ENCODE measurements around the gene DNLZ.
"Not testable (repeated sequence)": the region's sequence is repeated elsewhere in the genome, so short reads cannot be mapped to it uniquely, and the experiment has no call there.

The DNLZ gene

GRCh38 chr9:136363106-136363948 lies at the start of gene DNLZ:
Gene DNLZ, minus strand, starts transcription at chr9:136363744. Its CDS starts 30 bp downstream, at chr9:136363714.
- peak; percentile 95 for DNase-seq

GRCh38 chr9:136412962-136413361 lies 49.4 kb upstream of the DNLZ start:
- no peak for DNase-seq

- DNase-seq: no peak
Measured at GRCh38 chr9:136411378-136411777, 47.8 kb upstream of the DNLZ start.

GRCh38 chr9:136410500-136411287 lies 47.1 kb upstream of the DNLZ start, which contains the start of the genes ENTR1 and PMPCA:
Gene ENTR1, minus strand, starts transcription at chr9:136410614. Its CDS starts 217 bp downstream, at chr9:136410397.
Gene PMPCA, plus strand, starts transcription at chr9:136410658. Its CDS starts 11 bp downstream, at chr9:136410669.
- DNase-seq: peak; percentile 97

GRCh38 chr9:136409557-136410455 lies 46.3 kb upstream of the DNLZ start:
- peak; percentile 47 for DNase-seq

GRCh38 chr9:136407911-136408310 lies 44.4 kb upstream of the DNLZ start:
- DNase-seq: no peak

- not testable (repeated sequence) for DNase-seq
Measured at GRCh38 chr9:136407061-136407460, 43.5 kb upstream of the DNLZ start.

DNA sequence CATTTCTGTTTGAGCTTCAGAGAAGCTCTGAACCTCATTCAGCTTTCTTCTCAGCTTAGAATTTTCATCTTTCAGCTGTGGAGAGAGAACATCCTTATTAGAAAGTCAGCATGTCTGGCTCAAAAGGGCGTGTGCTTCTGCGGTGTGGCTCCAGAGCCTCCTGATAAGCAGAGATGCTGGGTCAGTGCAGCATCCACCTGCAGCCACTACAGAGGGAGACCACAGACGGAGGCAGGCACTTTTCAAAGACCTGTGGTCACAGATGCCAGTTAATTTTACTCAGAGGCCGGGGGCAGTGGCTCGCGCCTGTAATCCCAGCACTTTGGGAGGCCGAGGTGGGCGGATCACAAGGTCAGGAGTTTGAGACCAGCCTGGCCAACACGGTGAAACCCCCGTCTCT lies 42.4 kb upstream of the DNLZ start:
- DNase-seq: not testable (repeated sequence)

DNA sequence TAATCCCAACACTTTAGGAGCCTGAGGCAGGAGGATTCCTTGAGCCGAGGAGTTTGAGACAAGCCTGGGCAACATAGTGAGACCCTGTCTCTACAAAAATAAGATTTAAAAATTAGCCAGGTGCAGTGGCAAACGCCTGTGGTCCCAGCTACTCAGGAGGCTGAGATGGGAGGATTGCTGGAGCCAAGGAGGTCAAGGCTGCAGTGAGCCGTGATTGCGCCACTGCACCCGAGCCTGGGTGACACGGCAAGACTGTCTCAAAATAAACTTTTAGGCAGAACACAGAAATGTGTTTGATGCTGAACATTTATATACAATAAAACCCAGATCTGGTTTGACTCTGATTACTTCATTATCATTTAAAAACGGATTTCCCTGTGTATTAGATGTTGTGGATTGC lies 41.9 kb upstream of the DNLZ start:
- DNase-seq: no peak

DNA sequence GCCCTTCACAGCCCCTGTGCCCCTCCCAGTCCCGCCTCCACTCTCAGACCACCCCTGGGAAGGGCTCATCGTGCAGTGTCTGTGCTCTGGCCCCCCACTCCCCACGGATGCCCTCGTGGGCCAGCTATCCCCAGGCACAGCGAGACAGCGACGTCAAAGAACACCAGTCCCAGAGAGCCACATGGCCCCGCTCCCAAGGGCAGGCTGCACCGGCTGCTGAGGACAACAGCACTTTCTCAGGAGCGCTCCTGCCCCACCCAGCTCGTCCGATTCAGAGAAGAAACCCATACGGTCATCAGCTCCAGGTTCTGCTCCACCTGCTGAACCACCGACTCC lies 41.2 kb upstream of the DNLZ start:
- no peak for DNase-seq

DNA sequence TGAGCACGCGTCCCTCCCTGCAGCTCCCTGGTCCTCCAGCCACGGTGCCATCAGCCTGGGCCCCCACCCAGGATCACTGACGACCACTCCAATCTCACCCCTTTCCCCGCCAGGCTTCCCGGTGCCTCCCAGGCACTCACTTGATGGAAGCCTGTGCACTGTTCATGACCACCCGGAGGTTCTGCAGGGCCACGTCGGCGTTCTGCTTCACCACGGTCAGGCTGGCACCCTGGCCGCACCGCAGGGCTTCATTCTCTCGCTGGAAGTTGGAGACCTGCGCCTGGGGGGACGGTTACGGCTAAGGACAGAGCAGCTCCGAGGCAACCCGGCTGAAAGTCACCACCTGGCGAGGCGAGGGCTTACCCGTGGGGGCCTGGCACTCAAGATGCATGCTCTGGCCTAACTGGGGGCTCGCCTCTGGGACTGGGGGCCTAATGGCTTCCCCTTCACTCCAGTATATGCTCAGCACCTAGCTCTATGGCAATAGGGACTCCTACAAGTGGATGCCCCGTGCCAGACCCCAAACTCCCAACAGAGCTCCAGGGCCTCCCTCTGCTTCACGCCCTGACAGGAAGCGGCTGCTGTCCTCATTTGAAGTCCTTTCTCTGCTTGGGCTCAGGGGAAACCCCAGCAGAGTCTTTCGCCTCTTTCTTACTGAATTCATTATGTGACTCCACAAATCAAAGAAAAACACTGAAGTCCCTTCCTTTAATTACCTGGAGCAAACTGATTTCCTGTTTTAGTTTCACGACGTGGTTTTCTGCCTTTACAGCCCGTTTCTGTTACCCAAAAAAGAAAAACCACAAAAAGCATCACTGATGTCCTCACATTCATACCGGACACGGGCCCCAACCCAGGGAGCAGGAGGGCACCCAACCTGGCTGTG lies 40.6 kb upstream of the DNLZ start:
- peak; percentile 51 for DNase-seq

DNA sequence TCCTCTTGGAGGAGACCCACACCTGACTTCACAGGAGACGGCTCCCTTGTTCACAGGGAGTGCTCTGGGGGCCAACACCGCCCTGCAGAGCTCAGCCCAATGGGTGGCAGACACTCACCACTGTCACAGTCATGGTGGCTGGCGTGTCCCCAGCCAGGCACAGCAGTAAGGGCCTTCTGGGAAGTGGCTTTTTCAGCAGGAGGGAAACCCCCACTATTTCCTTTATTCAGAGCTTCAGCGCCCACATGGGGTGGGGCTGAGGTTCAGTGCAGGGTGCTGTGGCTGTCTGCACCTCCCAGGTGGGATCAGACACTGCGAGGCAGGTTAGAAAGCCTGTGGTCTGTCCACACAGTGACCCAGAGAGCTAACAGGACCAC lies 40.0 kb upstream of the DNLZ start:
- DNase-seq: peak; percentile 78

- no peak for DNase-seq
Measured at GRCh38 chr9:136402067-136402466, 38.5 kb upstream of the DNLZ start.

DNA sequence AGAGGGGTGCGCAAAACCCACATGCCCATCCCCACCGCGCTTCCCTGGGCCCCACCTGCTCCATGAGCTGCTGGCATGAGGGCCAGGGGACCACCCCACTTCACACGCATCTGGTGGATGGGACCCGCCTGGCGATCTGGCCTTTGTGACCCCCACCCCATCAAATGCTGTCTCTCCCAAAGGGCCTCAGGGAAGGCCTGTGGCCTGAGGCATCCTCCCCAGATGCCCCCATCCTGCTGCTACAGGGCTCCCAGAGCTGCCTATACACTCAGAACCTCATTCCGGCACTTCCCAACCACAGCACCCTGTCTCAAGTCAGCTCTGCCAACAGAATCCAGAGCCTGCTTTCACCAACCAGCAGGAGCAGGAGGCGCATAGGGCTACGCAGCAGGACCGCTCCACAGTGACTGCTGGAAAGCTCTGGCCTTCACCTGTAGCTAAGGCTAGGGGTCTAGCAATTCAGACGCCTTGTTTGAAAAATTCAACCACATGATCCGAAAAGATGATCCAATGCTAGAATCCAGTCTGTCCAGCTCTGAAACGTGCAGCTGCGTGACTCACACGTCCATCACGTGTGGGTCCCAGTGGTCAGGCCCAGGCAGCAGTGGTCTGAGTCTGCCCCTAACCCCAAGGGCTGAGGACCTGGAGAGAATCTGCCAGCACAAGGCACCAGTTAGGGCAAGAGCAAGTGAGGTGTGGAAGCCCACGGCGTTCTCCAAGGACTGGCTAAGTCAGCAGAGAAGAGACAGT lies 37.8 kb upstream of the DNLZ start:
- DNase-seq: no peak

DNA sequence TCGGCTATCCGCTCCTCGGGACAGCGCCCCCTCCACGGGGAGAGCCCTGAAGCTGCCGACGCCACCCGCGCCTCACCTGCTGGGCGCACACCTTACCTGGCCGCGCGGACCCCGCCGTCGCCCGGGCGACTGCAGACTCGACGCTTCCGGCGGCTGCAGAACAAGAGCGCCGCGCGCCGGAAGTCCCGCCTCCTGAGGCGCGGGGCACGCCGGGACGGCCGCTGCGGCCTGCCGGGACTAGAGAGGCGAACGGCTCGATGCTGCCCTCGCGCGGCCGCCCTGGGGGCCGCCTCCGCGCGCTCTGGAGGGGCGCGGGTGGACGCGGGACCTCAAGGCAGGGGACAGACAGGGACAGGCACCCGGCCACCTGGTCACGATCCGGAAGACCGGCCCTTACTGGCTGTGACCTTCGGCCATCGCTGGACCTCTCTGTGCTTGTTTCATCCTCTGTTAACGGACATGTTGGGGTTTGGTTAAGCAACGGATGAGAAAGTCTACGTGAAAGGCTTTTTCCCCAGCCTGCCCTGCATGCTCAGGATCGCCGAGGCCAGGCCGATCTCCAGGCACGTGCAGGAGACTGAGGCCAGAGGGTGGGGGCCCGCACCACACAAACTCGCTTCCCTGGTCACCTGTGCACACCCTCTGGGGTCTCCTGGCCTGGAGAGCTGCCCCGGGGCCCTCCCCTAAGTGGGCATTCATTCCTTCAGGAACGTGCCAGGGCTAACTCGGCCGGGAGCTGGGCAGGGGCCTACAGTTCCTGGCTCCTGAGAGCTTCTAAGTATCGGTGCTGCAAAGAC lies 36.7 kb upstream of the DNLZ start, which contains the start of gene SNAPC4:
SNAPC4 (minus strand) TSS at position 133 of the 797 bp plus-strand sequence. CDS start 1,742 bp downstream, outside the sequence.
- peak; percentile 86 for DNase-seq

DNA sequence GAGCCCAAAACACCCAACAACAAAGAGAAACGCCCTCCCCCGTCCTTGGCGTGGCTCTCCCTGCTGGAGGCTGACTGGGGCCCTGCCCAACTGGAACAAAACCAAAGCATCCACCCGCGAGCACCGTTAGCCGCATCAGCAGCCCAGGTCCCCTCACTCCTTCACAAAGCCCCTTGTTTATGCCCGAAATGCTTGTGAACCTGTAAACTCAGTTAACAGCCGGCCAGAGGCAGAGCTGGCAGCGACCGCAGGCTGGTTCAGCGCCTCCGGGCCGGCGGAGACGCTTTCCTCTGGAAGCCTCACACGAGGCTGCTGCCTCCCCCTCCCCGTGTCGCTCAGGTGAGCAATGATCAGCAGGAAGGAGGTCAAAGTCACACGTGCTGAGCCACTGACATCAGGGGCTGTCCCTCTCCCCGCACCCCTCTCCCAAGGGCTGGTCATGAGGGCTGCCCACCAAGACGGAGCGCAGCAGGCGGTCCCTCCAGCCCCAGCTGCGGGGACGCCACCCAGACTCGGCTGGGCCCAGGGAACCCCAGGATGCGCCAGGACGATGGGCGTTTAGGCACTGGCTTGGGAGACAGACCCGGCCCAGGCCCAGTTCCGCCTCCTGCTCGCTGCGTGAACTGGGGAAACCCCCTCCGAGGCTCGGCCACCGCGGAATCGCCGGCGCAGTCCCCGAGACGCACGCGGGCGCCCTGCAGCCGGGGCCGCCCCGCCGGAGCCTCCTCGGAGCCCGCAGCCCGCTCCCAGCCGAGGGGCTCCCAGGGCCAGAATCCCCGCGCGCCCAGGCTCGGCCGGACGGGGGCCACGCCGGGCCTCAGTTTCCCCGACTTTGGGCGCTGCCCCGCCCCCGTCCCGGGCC lies 35.9 kb upstream of the DNLZ start:
- DNase-seq: peak; percentile 41

DNA sequence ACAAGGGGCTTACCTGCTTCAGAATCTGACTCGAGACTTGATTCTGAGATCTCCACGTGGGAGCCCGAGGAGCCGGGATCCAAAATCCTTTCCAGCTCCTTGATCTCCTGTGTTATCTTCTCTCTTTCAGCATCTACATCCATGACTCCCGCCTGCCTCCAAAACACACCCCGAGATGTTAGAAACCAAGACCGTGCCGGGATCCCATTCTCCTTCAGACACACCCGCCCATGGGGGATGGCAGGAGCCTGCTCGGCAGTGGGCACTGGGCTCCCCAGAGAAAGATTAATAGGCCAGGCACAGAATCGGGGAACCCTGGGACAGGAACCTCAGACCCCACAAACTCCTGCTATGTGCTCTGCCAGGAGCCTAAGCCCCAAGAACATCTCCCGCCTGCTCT lies 34.7 kb upstream of the DNLZ start:
- no peak for DNase-seq

DNA sequence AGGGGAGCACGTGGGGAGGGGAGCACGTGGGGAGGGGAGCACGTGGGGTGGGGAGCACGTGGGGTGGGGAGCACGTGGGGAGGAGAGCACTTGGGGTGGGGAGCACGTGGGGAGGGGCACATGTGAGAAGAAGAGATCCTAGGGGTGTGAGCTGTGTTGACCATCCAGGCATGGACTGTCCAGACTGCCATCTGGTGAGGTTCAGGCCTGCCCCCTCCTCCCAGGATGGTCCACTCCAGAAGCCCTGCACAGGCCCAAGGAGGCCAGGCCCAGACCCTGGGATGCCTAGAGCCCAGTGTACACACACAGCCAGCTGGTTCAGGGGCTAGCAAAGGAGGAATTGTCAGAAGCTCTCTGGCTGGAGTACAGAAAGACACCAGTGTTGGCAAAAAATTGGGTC lies 34.1 kb upstream of the DNLZ start:
- no peak for DNase-seq

GRCh38 chr9:136396219-136396515 lies 32.6 kb upstream of the DNLZ start:
- no peak for DNase-seq

All from stimulated activated CD4-positive, alpha-beta T cell treated with anti-CD3 and anti-CD28 coated beads, Interleukin-4, amount 100 ng/mL, for 24 hours (primary cell).